ENCODE measurements around the gene CASP14.
"Not testable (repeated sequence)": the region's sequence is repeated elsewhere in the genome, so short reads cannot be mapped to it uniquely, and the experiment has no call there.

Gene CASP14

GRCh38 chr19:15048885-15049541 lies at the start of gene CASP14:
Gene CASP14, plus strand, starts transcription at chr19:15049480. Its CDS starts 2,772 bp downstream, at chr19:15052252.
- DNase-seq (ENCODE audit: low read depth in 3 of 3): no peak

GRCh38 chr19:15008308-15008707 lies 41.0 kb upstream of the CASP14 start:
- DNase-seq (ENCODE audit: low read depth in 3 of 3): no peak

GRCh38 chr19:15010501-15011300 lies 38.6 kb upstream of the CASP14 start:
- no peak for DNase-seq (ENCODE audit: low read depth in 3 of 3)

GRCh38 chr19:15014579-15014978 lies 34.7 kb upstream of the CASP14 start:
- DNase-seq (ENCODE audit: low read depth in 3 of 3): no peak

- DNase-seq (ENCODE audit: low read depth in 3 of 3): no peak
These were observed 33.2 kb upstream of the CASP14 start for GRCh38 chr19:15015946-15016542.

GRCh38 chr19:15018836-15019235 lies 30.4 kb upstream of the CASP14 start:
- not testable (repeated sequence) for DNase-seq (ENCODE audit: low read depth in 3 of 3)

- no peak for DNase-seq (ENCODE audit: low read depth in 3 of 3)
These were observed 27.8 kb upstream of the CASP14 start for GRCh38 chr19:15021286-15022007.

- DNase-seq (ENCODE audit: low read depth in 3 of 3): no peak
These were observed 26.5 kb upstream of the CASP14 start for GRCh38 chr19:15022752-15023151.

- DNase-seq (ENCODE audit: low read depth in 3 of 3): no peak
These were observed 24.1 kb upstream of the CASP14 start for GRCh38 chr19:15025217-15025616.

GRCh38 chr19:15028490-15028889 lies 20.8 kb upstream of the CASP14 start:
- no peak for DNase-seq (ENCODE audit: low read depth in 3 of 3)

- no peak for DNase-seq (ENCODE audit: low read depth in 3 of 3)
These were observed 17.6 kb upstream of the CASP14 start for GRCh38 chr19:15031675-15032074.

GRCh38 chr19:15035795-15036311 lies 13.4 kb upstream of the CASP14 start:
- DNase-seq (ENCODE audit: low read depth in 3 of 3): no peak

- no peak for DNase-seq (ENCODE audit: low read depth in 3 of 3)
These were observed 11.7 kb upstream of the CASP14 start for GRCh38 chr19:15037586-15037985.

- no peak for DNase-seq (ENCODE audit: low read depth in 3 of 3)
These were observed 11.0 kb upstream of the CASP14 start for GRCh38 chr19:15038294-15038693.

GRCh38 chr19:15042003-15042402 lies 7.3 kb upstream of the CASP14 start:
- no peak for DNase-seq (ENCODE audit: low read depth in 3 of 3)

- no peak for DNase-seq (ENCODE audit: low read depth in 3 of 3)
These were observed 6.5 kb upstream of the CASP14 start for GRCh38 chr19:15042826-15043225.

- no peak for DNase-seq (ENCODE audit: low read depth in 3 of 3)
These were observed 3.8 kb upstream of the CASP14 start for GRCh38 chr19:15045506-15045905.

- no peak for DNase-seq (ENCODE audit: low read depth in 3 of 3)
These were observed 1.6 kb upstream of the CASP14 start for GRCh38 chr19:15047680-15048079.

GRCh38 chr19:15048128-15048527 lies 1.2 kb upstream of the CASP14 start:
- no peak for DNase-seq (ENCODE audit: low read depth in 3 of 3)

- no peak for DNase-seq (ENCODE audit: low read depth in 3 of 3)
These were observed 1.4 kb downstream of the CASP14 start for GRCh38 chr19:15050639-15051038.

- DNase-seq (ENCODE audit: low read depth in 3 of 3): no peak
These were observed 12.8 kb downstream of the CASP14 start for GRCh38 chr19:15062036-15062435.

- not testable (repeated sequence) for DNase-seq (ENCODE audit: low read depth in 3 of 3)
These were observed 21.1 kb downstream of the CASP14 start for GRCh38 chr19:15070386-15070785.

Data from stimulated activated CD4-positive, alpha-beta T cell treated with anti-CD3 and anti-CD28 coated beads, TNF-alpha, amount 100 ng/mL, for 4 hours (primary cell).